ENCODE results near the gene CENPN.

GRCh38 chr16:81076566-81077075 is 69.6 kb downstream of the CENPN start:
- no peak for TF ChIP-seq CTCF (IDR thresholded peaks at IDR 0.05)
- TF ChIP-seq POLR2AphosphoS5 (IDR thresholded peaks at IDR 0.05; ENCODE audit: low read depth, low read length): no peak
